SW480 (cell line): ENCODE results near the gene GNAO1.
A peak's percentile ranks its signal among the peaks of the same experiment; 100 is the strongest.

Source experiments
- DNase-seq: peaks from one replicate; pipeline ENCODE4 v3.0.0-alpha.2; 2016; ENCODE audit warnings: low spot score

The GNAO1 gene

GRCh38 chr16:56265746-56266145 is 74.5 kb downstream of the GNAO1 start:
- no peak for DNase-seq

- no peak for DNase-seq
Observed at GRCh38 chr16:56266641-56267607, 75.6 kb downstream of the GNAO1 start.

DNA sequence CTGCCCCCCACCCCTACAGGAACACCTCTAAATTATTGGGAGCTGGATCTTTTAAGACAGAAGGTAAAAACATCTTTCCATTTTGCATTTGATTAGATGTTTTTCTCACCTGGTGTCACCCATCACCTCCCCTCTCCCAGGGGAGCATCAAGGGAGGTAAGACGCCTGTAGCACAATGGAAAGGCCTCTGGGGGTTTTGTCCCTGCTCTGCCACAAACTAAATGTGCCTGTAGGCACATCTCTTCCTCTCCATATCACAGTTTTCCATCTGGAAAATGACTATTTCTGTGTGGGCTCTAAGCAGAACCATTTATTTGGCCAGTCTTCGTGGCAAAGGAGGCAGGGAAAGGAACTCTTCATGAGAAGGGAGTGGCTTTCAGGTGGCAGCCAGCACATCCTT is 76.6 kb downstream of the GNAO1 start:
- no peak for DNase-seq

GRCh38 chr16:56268799-56269198 is 77.5 kb downstream of the GNAO1 start:
- DNase-seq, result no peak

- no peak for DNase-seq
Observed at GRCh38 chr16:56269281-56269680, 78.0 kb downstream of the GNAO1 start.

DNA sequence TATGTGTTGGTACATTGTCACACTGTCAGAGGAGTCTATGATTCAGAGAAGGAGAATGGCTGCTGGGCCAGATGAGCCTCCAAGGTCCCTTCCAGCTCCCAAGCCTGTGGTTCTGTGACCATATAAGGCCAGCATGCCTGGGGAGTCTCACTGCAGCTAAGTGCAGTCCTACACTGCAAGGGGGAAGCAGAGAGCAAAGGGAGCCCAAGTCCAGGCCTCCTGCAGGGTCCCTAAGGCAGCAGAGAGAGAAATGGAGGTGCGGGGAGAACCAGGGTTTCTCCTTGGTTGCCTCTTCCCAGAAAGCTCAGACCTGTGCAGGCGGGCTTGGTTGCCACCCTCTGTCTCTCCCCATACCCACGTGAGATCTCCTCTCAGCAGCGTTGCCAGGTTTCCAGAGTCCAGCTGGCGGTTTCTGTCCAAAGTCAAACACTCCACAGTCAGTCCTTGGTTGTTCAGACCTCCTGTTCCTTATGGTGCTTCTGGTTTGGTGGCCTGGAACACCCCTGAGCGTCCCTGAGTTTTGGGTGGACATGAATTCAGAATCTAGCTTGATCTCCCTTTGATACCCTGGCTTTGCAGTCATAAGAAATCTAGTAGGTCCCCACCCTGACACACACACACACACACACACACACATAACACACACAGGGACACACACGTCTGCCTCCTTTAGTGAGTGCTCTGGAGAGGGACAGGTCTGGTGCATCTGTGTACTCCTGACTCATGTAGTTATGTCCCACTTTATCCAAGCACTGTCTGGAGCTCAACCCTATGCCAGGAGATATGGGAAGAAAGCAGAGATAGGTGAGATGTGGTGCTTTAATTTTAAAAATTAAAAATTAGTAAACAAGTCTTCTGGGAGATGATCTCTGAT is 78.8 kb downstream of the GNAO1 start:
- no peak for DNase-seq

DNA sequence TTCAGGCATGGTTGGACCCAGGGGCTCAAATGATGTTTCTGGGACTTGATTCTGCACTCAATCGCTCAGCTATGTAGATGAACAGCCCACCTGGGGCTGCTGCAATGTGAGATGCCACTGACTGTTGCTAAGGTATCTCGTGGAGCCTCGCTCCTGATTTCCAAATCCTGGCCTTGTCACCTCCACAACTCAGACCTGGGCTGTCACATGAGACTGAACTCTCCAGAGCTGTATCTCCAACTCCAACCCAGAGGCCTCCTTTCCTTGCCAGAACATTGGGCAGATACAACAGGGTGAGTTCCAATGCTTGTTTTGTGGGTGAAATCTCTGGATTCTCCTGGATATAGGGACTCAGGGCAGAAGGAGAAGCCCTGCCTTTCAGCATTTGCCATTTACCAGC is 79.5 kb downstream of the GNAO1 start:
- DNase-seq, result no peak

DNA sequence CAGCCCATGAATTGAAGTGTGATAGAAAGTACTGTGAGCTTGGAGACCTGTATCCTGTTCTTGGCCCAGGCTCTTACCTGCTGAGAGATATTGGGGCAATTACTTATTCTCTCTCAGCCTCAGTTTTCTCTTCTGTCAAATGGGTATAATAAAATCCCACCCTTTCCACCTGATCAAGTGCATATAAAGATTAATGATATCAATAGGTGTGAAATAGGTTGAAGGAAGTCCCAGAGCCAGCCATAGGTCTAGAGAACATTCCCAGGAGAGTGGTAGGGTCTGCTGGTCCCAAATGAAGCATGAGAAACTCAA is 81.2 kb downstream of the GNAO1 start:
- DNase-seq, result no peak

DNA sequence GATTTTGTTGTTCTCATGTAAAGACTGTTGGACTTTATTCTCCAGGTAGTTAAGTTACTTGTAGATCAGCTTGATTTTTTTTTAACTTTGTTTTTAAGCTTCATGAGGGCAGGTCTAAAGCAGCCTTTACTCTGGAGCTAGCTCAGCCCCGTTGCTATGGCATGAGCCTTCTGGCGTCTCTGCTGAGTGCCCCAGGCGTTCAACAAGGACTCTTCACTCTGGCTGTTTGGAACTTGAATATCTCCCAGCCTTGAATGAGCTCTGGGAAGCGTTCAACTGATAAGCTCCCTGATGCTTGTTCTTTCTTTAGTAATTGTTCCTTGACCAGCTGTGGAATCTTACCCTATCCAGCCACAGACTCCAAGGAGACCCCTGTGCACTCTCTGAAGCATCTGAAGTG is 82.3 kb downstream of the GNAO1 start:
- DNase-seq, result no peak

- no peak for DNase-seq
Observed at GRCh38 chr16:56274369-56274768, 83.1 kb downstream of the GNAO1 start.

DNA sequence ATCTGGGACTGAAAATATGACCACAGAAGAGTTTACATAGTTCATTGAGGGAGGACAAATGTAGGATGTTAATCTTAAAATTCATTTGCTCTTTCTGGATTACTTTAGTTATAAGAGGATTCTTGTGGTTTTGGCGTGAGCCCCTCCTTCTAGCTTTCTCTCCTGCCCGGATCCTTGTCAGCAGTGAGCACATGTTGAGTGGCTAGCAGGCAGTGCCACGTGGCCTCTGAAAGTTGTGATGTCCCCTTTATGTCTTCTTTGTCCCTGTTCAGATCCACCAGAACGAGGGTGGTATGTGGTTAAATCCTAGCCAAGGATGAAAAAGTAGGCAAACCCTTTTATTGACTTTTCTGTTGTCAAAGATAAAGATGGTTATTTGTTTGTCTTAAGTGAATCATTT is 83.8 kb downstream of the GNAO1 start:
- no peak for DNase-seq

GRCh38 chr16:56275801-56276200 is 84.5 kb downstream of the GNAO1 start:
- DNase-seq, result no peak

DNA sequence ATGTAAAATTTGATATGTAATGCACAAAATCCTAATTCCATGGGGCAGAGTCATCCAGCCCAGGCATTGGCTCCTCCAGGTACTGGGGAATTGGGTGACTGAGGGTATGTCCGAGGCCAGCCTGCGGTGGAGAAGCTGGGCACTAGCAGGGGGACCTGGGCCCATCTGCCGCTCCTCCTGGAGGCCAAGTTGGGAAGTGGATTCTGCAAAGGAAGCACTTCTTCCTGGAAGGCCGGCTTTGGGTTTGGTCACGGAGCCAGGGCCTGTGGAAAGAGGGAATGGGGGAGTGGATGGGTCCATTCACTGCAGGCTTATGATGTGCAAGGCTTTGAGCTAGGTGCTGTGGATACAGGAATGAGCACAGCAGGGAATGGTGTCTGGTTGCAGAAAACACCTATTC is 85.8 kb downstream of the GNAO1 start:
- no peak for DNase-seq

DNA sequence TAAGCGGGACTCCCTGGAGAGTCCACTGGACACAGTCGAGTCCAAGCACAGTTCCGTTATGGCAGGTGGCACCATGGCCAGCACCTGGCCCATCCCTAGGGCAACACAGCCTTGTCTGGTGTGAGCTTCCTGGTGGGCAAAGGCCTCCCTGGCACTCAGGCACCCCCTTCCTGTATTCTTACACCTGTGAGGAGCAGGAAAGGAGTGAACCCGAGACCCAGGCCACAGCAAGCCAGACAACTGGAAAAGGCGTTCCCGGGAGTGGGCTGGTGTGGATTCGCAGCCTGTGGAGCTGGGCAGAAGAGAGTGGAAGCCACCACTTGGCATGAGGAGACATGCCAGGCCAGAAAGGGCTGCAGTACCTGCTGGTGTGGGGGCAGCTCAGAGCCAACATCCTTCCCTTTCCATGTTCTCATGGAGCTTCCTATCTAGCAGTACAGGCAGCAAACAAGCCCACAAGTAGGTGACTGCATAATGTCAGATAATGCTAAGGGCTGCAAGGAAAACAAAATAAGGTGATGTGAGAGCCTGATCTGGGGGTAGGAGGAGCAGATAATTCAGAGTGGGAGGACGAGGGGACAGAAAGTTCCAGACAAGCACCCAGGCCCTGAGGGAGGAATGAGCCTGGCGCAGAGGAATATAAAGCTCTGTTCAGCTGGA is 87.0 kb downstream of the GNAO1 start:
- DNase-seq, result no peak

- DNase-seq, result no peak
Observed at GRCh38 chr16:56279132-56279531, 87.8 kb downstream of the GNAO1 start.

- DNase-seq, result no peak
Observed at GRCh38 chr16:56279914-56280313, 88.6 kb downstream of the GNAO1 start.

DNA sequence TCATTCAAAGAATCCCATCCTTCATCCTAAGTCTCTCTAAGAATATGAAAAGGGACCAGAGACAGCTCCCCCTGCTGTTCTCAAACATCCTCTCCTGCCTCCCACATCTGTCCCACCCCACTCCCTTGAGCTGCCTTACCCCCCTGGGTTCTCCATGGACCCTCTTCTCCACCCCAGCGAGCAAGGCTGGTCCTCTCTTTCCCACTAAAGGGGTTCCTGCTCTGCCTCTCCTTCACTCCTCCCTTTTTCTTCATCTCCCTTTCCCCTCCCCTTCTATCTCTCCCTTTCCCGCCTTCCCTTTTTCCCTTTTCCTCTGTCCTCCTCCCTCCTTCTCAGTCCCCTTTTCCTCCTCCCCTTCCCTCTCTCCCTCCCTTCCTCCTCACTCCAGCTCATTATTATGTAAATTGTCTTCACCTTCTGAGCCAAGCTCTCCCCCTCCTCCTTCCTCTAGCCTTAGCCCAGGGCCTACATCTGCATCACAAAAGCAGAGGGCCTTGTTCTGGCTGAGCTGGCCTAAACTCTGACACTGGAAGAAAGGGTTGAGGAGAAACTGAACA is 90.0 kb downstream of the GNAO1 start:
- DNase-seq, result peak; percentile 21

- DNase-seq, result no peak
Observed at GRCh38 chr16:56282451-56282850, 91.2 kb downstream of the GNAO1 start.

DNA sequence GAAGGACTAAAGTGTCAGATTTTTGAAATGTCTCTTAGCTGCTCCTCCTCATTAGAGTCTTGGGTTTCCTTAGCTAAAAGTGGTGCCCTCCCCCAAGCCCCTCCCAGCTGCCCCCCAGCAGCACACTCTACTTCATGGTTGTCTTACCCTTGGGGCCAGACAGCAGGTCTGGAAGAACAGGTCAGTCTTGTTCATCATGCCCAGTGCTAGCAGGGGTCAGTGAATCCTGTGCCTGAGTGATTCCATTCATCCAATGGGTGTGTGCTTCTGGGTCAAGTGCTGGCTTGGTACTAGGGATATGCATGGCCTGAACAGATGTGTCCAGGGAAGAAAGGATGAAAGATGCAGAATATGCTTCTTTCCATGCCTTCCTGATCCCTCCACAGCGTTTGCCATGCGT is 93.2 kb downstream of the GNAO1 start:
- no peak for DNase-seq

- DNase-seq, result no peak
Observed at GRCh38 chr16:56286809-56287208, 95.5 kb downstream of the GNAO1 start.

GRCh38 chr16:56288019-56288418 is 96.7 kb downstream of the GNAO1 start:
- no peak for DNase-seq

DNA sequence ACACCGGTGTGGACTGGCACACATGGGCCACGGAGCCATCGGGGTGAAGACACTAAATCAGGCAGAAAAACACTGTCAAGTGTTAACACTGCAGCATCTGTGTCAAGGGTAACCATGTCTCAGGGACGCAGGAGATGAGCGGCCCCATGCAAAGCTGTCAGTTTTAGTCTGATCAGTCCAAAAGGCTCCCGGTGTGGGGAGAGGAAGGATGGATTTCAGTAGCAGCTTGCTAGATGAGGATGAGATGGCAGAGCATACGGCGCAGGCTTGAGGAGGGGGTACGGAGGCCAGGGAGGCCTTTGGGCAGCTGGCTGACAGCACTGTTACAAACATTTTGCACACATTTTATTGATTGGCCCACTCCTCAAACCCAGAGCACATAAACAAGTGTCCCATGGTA is 98.1 kb downstream of the GNAO1 start:
- DNase-seq, result no peak
